HCT116 (cell line): Measurements from ENCODE around the gene RAPGEF2.
"Not testable (repeated sequence)": the region's sequence is repeated elsewhere in the genome, so short reads cannot be mapped to it uniquely, and the experiment has no call there.

ENCODE experiments used
- CEBPB ChIP-seq: IDR thresholded peaks from 2 replicates; pipeline ENCODE4 v1.6.1; 2012; ENCODE audit warnings: low read depth
- ELF1 ChIP-seq: IDR thresholded peaks from 2 replicates; pipeline ENCODE4 v1.6.1; 2012; ENCODE audit warnings: low read depth, borderline replicate concordance
- EZH2 ChIP-seq: fragments of 200-600 bp; sonication (generic); IDR thresholded peaks from 2 replicates; pipeline ENCODE4 v1.6.1; 2017; ENCODE audit warnings: antibody characterized with exemption, mixed run types
- EZH2phosphoT487 ChIP-seq: fragments of 200-600 bp; IDR thresholded peaks from 2 replicates; pipeline ENCODE4 v1.6.1; 2018; ENCODE audit warnings: antibody characterized with exemption, borderline replicate concordance
- POLR2A ChIP-seq: IDR thresholded peaks from 2 replicates; pipeline ENCODE4 v1.7.0; 2011; ENCODE audit warnings: borderline replicate concordance; ENCODE audit not compliant: insufficient read depth, insufficient read length; ENCODE audit errors: extremely low read depth
- POLR2AphosphoS5 ChIP-seq: IDR thresholded peaks from 2 replicates; pipeline ENCODE4 v1.6.1; 2011; ENCODE audit warnings: mild to moderate bottlenecking, low read depth, low read length, moderate library complexity
- RAD21 ChIP-seq: IDR thresholded peaks from 2 replicates; pipeline ENCODE4 v1.6.1; 2012; ENCODE audit warnings: low read depth, mild to moderate bottlenecking
- SIN3A ChIP-seq: IDR thresholded peaks from 2 replicates; pipeline ENCODE4 v1.6.1; 2012; ENCODE audit warnings: low read depth
- SRF ChIP-seq: IDR thresholded peaks from 2 replicates; pipeline ENCODE4 v1.6.1; 2012; ENCODE audit warnings: low read depth
- TCF7L2 ChIP-seq: IDR thresholded peaks from 2 replicates; pipeline ENCODE4 v1.7.0; 2011; ENCODE audit warnings: borderline replicate concordance, inconsistent platforms; ENCODE audit not compliant: insufficient read depth, insufficient read length; ENCODE audit errors: extremely low read depth
- YY1 ChIP-seq: IDR thresholded peaks from 2 replicates; pipeline ENCODE4 v1.6.1; 2011; ENCODE audit warnings: low read length, low read depth, moderate library complexity, mild to moderate bottlenecking; ENCODE audit not compliant: insufficient replicate concordance; ENCODE audit errors: extremely low read depth
- TF ChIP-seq, protein P1 (sequence below), 3 experiments: fragments of 200-600 bp in 1 of 3; sonication (generic) in 1 of 3; IDR thresholded peaks in 2 of 3; conservative IDR thresholded peaks in 1 of 3; 2 replicates each; pipeline ENCODE4 v1.5.1; 2012 to 2017; ENCODE audit warnings: low read depth in 2 of 3, low read length in 2 of 3, antibody characterized with exemption in 1 of 3, borderline replicate concordance in 1 of 3, control low read depth in 1 of 3, mild to moderate bottlenecking in 1 of 3, mixed read lengths in 1 of 3, mixed run types in 1 of 3, moderate library complexity in 1 of 3; ENCODE audit not compliant: insufficient read depth in 1 of 3
- TF ChIP-seq, protein P2 (sequence below): IDR thresholded peaks from 2 replicates; pipeline ENCODE4 v1.6.1; 2012
- TF ChIP-seq, protein P3 (sequence below): IDR thresholded peaks from 2 replicates; pipeline ENCODE4 v1.6.1; 2012; ENCODE audit warnings: low read depth

DNA sequence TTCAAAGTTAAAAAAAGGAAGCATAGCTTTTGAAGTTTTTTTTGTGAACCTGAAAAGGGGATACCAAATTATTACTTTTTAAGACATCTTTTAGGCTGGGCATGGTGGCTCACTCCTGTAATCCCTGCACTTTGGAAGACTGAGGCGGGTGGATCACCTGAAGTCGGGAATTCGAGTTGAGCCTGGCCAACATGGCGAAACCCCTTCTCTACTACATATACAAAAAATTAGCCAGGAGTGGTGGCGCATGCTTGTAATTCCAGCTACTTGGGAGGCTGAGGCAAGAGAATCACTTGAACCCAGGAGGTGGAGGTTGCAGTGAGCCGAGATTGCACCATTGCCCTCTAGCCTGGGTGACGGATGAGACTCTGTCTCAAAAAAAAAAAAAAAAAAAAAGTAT is 10.5 kb downstream of the RAPGEF2 start:
- TF ChIP-seq, protein P1, sequence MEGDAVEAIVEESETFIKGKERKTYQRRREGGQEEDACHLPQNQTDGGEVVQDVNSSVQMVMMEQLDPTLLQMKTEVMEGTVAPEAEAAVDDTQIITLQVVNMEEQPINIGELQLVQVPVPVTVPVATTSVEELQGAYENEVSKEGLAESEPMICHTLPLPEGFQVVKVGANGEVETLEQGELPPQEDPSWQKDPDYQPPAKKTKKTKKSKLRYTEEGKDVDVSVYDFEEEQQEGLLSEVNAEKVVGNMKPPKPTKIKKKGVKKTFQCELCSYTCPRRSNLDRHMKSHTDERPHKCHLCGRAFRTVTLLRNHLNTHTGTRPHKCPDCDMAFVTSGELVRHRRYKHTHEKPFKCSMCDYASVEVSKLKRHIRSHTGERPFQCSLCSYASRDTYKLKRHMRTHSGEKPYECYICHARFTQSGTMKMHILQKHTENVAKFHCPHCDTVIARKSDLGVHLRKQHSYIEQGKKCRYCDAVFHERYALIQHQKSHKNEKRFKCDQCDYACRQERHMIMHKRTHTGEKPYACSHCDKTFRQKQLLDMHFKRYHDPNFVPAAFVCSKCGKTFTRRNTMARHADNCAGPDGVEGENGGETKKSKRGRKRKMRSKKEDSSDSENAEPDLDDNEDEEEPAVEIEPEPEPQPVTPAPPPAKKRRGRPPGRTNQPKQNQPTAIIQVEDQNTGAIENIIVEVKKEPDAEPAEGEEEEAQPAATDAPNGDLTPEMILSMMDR (IDR thresholded peaks at IDR 0.05 in 2 of 3, conservative IDR thresholded peaks at IDR 0.05 in 1 of 3; ENCODE audit: borderline replicate concordance in 1 of 3, insufficient read depth in 1 of 3, low read depth in 2 of 3, low read length in 2 of 3): not testable (repeated sequence)
- not testable (repeated sequence) for TF ChIP-seq SRF, POLR2A, POLR2AphosphoS5, EZH2phosphoT487, YY1, SIN3A, TCF7L2, EZH2, RAD21, CEBPB, ELF1
- TF ChIP-seq, protein P2, sequence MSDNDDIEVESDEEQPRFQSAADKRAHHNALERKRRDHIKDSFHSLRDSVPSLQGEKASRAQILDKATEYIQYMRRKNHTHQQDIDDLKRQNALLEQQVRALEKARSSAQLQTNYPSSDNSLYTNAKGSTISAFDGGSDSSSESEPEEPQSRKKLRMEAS: not testable (repeated sequence)
- TF ChIP-seq, protein P3, sequence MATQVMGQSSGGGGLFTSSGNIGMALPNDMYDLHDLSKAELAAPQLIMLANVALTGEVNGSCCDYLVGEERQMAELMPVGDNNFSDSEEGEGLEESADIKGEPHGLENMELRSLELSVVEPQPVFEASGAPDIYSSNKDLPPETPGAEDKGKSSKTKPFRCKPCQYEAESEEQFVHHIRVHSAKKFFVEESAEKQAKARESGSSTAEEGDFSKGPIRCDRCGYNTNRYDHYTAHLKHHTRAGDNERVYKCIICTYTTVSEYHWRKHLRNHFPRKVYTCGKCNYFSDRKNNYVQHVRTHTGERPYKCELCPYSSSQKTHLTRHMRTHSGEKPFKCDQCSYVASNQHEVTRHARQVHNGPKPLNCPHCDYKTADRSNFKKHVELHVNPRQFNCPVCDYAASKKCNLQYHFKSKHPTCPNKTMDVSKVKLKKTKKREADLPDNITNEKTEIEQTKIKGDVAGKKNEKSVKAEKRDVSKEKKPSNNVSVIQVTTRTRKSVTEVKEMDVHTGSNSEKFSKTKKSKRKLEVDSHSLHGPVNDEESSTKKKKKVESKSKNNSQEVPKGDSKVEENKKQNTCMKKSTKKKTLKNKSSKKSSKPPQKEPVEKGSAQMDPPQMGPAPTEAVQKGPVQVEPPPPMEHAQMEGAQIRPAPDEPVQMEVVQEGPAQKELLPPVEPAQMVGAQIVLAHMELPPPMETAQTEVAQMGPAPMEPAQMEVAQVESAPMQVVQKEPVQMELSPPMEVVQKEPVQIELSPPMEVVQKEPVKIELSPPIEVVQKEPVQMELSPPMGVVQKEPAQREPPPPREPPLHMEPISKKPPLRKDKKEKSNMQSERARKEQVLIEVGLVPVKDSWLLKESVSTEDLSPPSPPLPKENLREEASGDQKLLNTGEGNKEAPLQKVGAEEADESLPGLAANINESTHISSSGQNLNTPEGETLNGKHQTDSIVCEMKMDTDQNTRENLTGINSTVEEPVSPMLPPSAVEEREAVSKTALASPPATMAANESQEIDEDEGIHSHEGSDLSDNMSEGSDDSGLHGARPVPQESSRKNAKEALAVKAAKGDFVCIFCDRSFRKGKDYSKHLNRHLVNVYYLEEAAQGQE: not testable (repeated sequence)
